Stimulated activated naive CD8-positive, alpha-beta T cell treated with anti-CD3 and anti-CD28 coated beads, Interleukin-15, Interleukin-2, amounts not matched to agents 100 U/mL and 50 U/mL, for 24 hours (primary cell): Measurements from ENCODE around the gene SVEP1.
A peak's percentile ranks its signal among the peaks of the same experiment; 100 is the strongest.
"Not testable (repeated sequence)": the region's sequence is repeated elsewhere in the genome, so short reads cannot be mapped to it uniquely, and the experiment has no call there.

Experiments used
- ATAC-seq: fragments of 150-1000 bp; cut with Tn5 transposase; one replicate; pipeline ENCODE4 v1.10.0; 2021
- DNase-seq: peaks from one replicate; pipeline ENCODE4 v3.0.0; 2021

The SVEP1 gene

GRCh38 chr9:110443866-110444220 is 135.7 kb downstream of the SVEP1 start:
- no peak for ATAC-seq
- DNase-seq, result no peak

DNA sequence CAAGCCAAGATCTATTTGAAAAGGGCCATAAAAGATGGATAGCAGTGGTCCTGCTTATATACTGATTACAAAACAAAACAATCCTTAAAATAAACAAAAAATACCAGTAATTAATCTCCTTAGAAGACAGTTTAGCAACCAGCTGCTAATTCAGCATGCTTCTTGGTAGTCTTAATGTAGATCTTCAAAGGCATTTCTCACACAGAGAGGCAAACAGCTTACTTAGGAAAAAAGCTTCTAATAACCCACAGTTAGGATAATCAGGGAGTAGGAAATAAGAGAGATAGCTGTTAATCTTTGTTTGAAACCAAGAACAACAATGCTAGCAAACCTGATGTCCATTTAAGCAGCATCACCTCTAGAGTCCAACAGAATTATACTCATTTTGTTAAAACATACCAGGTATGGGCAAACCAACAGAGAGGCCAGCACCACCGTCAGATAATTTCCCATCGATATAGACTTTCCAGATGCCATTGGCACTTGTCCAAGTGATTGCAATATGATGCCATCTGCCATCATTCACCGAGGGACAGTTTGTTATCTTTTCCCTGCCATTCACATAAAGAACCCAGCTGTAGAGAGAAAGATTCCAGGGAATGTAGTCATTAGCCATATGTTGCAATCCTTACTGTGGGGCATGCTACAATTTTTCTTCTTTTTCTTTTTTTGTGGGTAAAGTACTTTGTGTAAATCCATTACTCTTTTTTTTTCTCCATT is 136.2 kb downstream of the SVEP1 start:
- no peak for DNase-seq
- no peak for ATAC-seq

DNA sequence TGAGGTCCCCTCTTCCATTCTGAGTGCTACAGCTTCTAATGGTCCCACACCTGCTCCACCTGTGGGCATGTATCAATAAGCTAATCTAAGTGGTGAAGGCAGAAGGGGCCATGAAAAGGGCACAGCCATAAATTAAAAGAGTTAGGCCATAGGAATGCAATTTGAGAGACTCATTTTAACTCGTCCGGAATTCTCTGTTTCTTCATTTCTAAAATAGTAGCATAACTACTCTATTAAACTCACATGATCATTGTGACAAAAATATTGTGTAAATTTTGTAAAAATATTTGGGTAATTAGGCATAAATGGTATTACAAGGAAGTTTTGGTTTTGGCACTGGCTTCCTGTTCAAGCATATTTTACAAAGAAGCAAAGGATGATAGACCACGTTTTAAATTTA is 138.7 kb downstream of the SVEP1 start:
- ATAC-seq (no peak), DNase-seq (no peak)

GRCh38 chr9:110440172-110440571 is 139.4 kb downstream of the SVEP1 start:
- no peak for DNase-seq
- ATAC-seq, result no peak

- DNase-seq (no peak), ATAC-seq (no peak)
These were observed 147.3 kb downstream of the SVEP1 start for GRCh38 chr9:110432253-110432652.

DNA sequence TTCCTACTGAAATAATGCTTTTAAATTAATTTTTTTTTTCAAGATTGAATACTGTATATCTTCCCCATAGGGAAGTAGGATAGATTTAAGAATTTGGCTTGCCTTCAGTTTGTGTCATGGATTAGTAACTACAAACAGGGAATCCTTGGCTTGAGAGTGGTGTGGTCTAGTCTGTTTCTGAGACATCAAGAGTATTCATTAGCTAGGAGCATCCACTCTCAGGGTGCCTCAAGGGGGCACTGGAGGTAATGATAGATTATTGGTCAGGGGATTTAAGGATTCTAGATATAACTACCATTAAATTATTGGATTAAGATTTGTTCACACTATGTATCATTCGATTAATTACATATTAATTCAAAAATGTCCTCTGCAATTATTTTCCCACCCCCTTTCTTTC is 150.1 kb downstream of the SVEP1 start:
- no peak for DNase-seq
- ATAC-seq, result no peak

DNA sequence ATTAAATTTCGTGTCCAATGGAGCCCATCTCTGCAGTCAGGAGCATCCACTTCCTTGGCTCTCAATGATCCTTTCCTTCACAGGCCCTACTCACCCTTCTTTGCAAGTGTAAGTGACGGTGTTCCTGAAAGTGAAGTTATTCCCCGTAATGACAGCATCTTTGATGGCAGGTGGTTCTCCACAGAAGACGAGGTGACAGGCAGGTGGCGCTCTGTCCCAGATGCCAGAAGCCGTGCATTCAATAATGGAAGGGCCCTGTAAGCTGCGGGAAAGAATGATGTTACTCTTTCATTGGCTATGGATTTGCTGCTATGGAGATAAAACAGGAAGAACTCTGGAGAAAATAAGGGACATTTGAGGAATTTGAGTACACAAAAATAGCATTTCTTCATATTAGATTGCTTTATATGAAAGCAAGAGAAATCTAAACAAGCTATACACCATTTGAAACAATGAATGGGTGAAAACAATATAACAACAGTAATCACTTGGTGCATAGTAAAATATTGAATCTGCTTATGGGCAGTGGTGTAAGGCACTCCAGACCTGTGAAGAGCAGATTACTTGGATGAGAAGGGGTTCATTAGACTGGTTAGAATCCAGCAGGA is 151.9 kb downstream of the SVEP1 start:
- ATAC-seq (no peak), DNase-seq (peak; percentile 41)

- DNase-seq, result no peak
- no peak for ATAC-seq
These were observed 153.4 kb downstream of the SVEP1 start for GRCh38 chr9:110426052-110426709.

- ATAC-seq (no peak), DNase-seq (no peak)
These were observed 165.1 kb downstream of the SVEP1 start for GRCh38 chr9:110414471-110414870.

- DNase-seq (no peak), ATAC-seq (no peak)
These were observed 168.6 kb downstream of the SVEP1 start for GRCh38 chr9:110410961-110411360.

DNA sequence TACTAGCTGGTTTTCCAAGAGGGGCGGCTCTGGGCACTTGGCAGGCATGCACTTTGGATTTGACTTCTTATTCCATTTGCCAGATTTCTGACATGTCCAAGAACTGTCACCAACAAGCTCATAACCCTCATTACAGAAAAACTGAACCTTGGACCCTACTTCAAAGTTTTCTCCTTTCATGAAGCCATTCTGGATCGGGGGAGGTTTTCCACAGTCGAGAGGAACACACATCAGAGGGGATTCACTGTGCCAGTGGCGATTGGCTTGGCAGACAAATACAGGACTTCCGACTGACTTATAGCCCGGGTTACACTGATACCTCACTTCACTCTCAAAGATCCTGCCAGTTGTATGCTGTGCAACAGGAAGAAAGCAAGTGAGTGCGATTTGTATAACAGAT is 170.9 kb downstream of the SVEP1 start:
- ATAC-seq, result no peak

DNA sequence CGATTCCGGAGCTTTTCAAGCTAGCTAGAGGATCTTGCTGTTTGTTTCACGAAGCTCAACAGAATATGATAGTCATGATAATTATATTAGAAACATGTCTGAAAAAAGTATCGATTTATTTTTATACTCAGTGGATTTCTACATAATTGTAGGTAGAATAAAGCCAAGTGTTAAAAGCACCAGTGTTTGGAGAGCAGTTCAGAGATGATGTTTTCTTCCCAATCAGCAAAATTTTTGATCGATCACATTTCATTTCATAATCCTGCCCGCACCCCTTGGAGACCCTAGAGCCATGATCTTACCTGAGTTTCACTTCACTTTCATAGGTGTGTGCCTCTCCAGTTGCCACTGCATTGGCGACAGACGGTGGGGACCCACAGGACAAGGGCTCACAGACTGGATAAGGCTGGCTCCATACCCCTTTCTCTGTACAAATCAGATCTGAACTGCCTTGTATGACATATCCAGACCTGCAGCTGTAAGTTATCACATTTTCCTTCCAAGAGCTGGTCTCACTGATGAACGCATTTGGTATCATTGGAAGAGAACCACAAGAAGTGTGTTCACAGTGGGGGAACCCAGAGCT is 173.6 kb downstream of the SVEP1 start:
- DNase-seq (no peak), ATAC-seq (no peak)

More for the DNA sequence above, 170.9 kb downstream of the SVEP1 start:
- no peak for DNase-seq

GRCh38 chr9:110404473-110404872 is 175.1 kb downstream of the SVEP1 start:
- ATAC-seq, result no peak
- no peak for DNase-seq

GRCh38 chr9:110399983-110400382 is 179.6 kb downstream of the SVEP1 start:
- DNase-seq, result no peak
- no peak for ATAC-seq

- ATAC-seq, DNase-seq: not testable (repeated sequence)
These were observed 180.5 kb downstream of the SVEP1 start for GRCh38 chr9:110398992-110399391.

- no peak for DNase-seq
- ATAC-seq, result no peak
These were observed 187.6 kb downstream of the SVEP1 start for GRCh38 chr9:110391826-110392485.

DNA sequence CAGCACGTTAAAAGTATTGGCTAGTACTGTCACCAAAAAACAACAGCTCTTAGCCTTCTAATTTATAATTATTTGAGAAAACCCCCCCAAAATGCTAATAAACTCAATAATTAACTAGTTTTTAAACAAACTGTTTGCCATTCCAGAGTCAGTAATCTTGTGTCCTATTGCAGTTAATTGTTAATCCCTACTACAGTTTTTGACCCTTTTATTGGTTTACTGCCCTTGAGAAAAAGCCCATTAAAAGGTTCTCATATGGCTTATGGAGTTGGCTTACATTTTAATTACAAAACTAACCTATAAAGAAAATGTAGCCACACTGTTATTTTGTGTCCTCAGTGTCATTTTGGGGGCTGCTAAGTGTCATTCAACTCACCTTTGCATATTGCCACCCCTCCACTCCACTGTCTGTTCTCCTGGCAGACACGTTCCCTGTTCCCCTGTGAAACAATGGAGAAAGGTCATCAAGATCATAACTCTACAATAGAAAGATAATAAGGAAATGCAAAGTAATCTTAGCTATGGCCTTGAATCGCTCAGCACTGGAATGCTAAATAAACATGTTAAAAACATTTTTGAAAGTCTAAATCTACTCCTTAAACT is 190.3 kb downstream of the SVEP1 start:
- no peak for ATAC-seq

GRCh38 chr9:110383491-110383890 is 196.1 kb downstream of the SVEP1 start:
- DNase-seq (no peak), ATAC-seq (no peak)

More for the DNA sequence above, 190.3 kb downstream of the SVEP1 start:
- DNase-seq, result no peak

GRCh38 chr9:110382731-110383130 is 196.8 kb downstream of the SVEP1 start:
- DNase-seq (no peak), ATAC-seq (no peak)

DNA sequence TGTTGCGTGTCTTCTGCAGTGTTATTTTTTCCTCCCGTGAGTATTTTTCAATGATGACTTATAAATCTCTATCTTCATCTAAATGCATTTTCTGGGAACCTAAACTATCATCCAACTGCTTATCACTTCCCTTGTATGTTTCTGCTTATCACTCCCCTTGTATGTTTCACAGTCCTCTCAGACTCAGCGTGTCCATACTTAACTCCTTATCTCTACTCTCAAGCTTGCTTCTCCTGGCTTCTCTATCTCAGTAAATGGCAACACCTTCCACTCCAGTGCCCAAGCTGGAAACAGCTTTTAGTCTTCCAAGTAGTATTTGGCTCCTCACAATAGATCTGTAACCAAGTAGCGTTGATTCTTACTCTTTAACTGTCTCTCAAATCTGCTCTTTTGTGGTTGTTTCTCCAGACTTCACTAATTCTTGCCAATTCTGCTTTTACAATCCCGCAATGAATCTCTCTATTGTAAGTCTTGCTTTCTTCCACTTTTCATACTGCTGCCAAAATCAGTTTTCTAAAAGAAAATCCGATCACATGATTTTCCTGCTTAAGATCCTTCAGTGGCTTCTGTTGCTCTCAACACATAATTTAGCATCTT is 208.0 kb downstream of the SVEP1 start:
- ATAC-seq, result no peak
- no peak for DNase-seq

GRCh38 chr9:110370315-110370714 is 209.2 kb downstream of the SVEP1 start:
- no peak for ATAC-seq
- no peak for DNase-seq

DNA sequence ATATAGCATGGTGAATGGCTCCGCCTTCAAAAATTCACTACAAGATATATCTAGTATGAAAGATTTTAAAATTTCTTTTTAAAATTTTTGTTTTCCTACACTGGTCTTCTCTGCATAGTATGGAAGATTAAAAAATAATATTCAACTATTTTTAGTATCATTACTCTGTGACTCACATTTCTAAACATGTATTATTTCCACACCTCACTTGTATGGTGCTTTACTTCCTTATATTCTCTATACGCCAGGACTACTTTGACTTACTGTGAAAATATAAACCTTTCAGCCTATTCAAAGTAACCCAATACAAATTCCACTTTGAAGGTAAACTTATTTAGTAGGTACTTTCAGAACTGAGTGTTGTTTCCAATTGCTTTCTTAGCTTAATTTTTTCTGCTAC is 215.1 kb downstream of the SVEP1 start:
- DNase-seq (no peak), ATAC-seq (no peak)
